Suprapubic skin (tissue), 4 donors: Measurements from ENCODE around the gene PIM1.
"Not testable (repeated sequence)": the region's sequence is repeated elsewhere in the genome, so short reads cannot be mapped to it uniquely, and the experiment has no call there.

Experiments used
- POLR2A ChIP-seq, 2 donors: fragments of 450-650 bp; IDR thresholded peaks; one replicate each; pipeline ENCODE4 v1.6.1; 2017; ENCODE audit warnings: antibody characterized with exemption in 2 of 2, mild to moderate bottlenecking in 2 of 2, moderate library complexity in 2 of 2
- POLR2AphosphoS5 ChIP-seq, 3 donors: sonication (generic); formaldehyde crosslinking; IDR thresholded peaks; one replicate each; pipeline ENCODE4 v1.6.1; 2017; ENCODE audit warnings: antibody characterized with exemption in 3 of 3
- TF ChIP-seq, protein P1 (sequence below), 2 donors: fragments of 200-600 bp in 1 of 2; fragments of 450-650 bp in 1 of 2; sonication (generic) in 1 of 2; IDR thresholded peaks; one replicate each; pipeline ENCODE4 v1.5.1; 2016 to 2019; ENCODE audit warnings: antibody characterized with exemption in 2 of 2, mild to moderate bottlenecking in 1 of 2, moderate library complexity in 1 of 2

DNA sequence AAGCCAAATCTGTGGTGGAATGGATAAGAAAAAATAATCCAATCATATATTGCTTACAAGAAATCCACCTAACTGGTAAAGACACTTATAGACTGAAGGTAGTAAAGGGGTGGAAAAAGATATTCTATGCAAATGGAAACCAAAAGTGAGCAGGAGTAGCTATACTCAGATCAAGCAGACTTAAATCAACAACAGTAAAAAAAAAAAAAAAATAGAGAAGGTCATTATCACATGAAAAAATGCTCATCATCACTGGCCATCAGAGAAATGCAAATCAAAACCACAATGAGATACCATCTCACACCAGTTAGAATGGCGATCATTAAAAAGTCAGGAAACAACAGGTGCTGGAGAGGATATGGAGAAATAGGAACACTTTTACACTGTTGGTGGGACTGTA is 24.9 kb downstream of the PIM1 start:
- TF ChIP-seq, protein P1, sequence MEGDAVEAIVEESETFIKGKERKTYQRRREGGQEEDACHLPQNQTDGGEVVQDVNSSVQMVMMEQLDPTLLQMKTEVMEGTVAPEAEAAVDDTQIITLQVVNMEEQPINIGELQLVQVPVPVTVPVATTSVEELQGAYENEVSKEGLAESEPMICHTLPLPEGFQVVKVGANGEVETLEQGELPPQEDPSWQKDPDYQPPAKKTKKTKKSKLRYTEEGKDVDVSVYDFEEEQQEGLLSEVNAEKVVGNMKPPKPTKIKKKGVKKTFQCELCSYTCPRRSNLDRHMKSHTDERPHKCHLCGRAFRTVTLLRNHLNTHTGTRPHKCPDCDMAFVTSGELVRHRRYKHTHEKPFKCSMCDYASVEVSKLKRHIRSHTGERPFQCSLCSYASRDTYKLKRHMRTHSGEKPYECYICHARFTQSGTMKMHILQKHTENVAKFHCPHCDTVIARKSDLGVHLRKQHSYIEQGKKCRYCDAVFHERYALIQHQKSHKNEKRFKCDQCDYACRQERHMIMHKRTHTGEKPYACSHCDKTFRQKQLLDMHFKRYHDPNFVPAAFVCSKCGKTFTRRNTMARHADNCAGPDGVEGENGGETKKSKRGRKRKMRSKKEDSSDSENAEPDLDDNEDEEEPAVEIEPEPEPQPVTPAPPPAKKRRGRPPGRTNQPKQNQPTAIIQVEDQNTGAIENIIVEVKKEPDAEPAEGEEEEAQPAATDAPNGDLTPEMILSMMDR (IDR thresholded peaks at IDR 0.05) = not testable (repeated sequence)
- not testable (repeated sequence) for TF ChIP-seq POLR2AphosphoS5, POLR2A (IDR thresholded peaks at IDR 0.05)
